ENCODE data around the gene AFG3L2.

Gene AFG3L2

GRCh38 chr18:12299862-12300261 lies 77.2 kb downstream of the AFG3L2 start:
- no peak for DNase-seq

GRCh38 chr18:12296457-12296856 lies 80.6 kb downstream of the AFG3L2 start:
- DNase-seq, result no peak

- no peak for DNase-seq
Observed at GRCh38 chr18:12296087-12296403, 81.0 kb downstream of the AFG3L2 start.

GRCh38 chr18:12295389-12296086 lies 81.5 kb downstream of the AFG3L2 start:
- no peak for DNase-seq

GRCh38 chr18:12293831-12294230 lies 83.2 kb downstream of the AFG3L2 start:
- DNase-seq, result no peak

GRCh38 chr18:12291690-12292089 lies 85.3 kb downstream of the AFG3L2 start:
- no peak for DNase-seq

- no peak for DNase-seq
Observed at GRCh38 chr18:12291161-12291560, 85.9 kb downstream of the AFG3L2 start.

GRCh38 chr18:12290086-12290485 lies 86.9 kb downstream of the AFG3L2 start:
- no peak for DNase-seq

- no peak for DNase-seq
Observed at GRCh38 chr18:12288403-12288755, 88.6 kb downstream of the AFG3L2 start.

- DNase-seq, result no peak
Observed at GRCh38 chr18:12287684-12288402, 89.2 kb downstream of the AFG3L2 start.

- no peak for DNase-seq
Observed at GRCh38 chr18:12287131-12287681, 89.8 kb downstream of the AFG3L2 start.

- DNase-seq, result no peak
Observed at GRCh38 chr18:12283666-12284065, 93.4 kb downstream of the AFG3L2 start.

- DNase-seq, result no peak
Observed at GRCh38 chr18:12283256-12283655, 93.8 kb downstream of the AFG3L2 start.

- no peak for DNase-seq
Observed at GRCh38 chr18:12282442-12283039, 94.5 kb downstream of the AFG3L2 start.

- no peak for DNase-seq
Observed at GRCh38 chr18:12281861-12282260, 95.2 kb downstream of the AFG3L2 start.

GRCh38 chr18:12279781-12280531 lies 97.1 kb downstream of the AFG3L2 start:
- no peak for DNase-seq
